BJ (cell line): ENCODE measurements around the gene ABHD11. TPM values are rescaled to one million over a fixed set of nuclear protein-coding genes. Genes with fewer than 3 reads are reported as not detected.

Experiments used
- CTCF ChIA-PET: fragments of 350-600 bp; formaldehyde crosslinking; extraction: SDS; loops from one replicate; lab custom pipeline; 2021; ENCODE audit warnings: antibody characterized with exemption, inconsistent platforms; lab: Yijun Ruan, JAX
- POLR2A ChIA-PET: fragments of 300-600 bp; sonication (Branson Sonifier 250); formaldehyde crosslinking; extraction: SDS; loops from one replicate; lab custom pipeline; 2021; ENCODE audit warnings: antibody characterized with exemption; lab: Charles Lee
- DNase-seq: peaks from one replicate; pipeline ENCODE4 v3.0.0-alpha.2; 2011; ENCODE audit warnings: low read depth
- H3K27me3 ChIP-seq: 2 replicates; pipeline ENCODE4 v1.6.0; 2011; ENCODE audit warnings: low read length; ENCODE audit not compliant: control insufficient read depth, insufficient read depth
- H3K36me3 ChIP-seq: 2 replicates; pipeline ENCODE4 v1.5.1; 2011; ENCODE audit warnings: low read length; ENCODE audit not compliant: control insufficient read depth, insufficient read depth
- H3K4me3 ChIP-seq: 2 replicates; pipeline ENCODE4 v1.5.1; 2011; ENCODE audit warnings: low read depth, mild to moderate bottlenecking, control low read depth, low read length
- polyA plus RNA-seq: library from polyadenylated mRNA; depleted of rRNA; stranded (reverse); fragments of >200 nt; gene quantifications from 2 replicates; pipeline ENCODE4 v1.2.3, GENCODE V29; 2011
- TF ChIP-seq, protein P1 (sequence below): IDR thresholded peaks from 2 replicates; pipeline ENCODE4 v1.5.1; 2011; ENCODE audit warnings: low read depth, mild to moderate bottlenecking, control low read depth, inconsistent platforms, low read length, moderate library complexity; ENCODE audit not compliant: insufficient read depth

The ABHD11 gene
- polyA plus RNA-seq, 1 experiment: 16.9 TPM

DNA sequence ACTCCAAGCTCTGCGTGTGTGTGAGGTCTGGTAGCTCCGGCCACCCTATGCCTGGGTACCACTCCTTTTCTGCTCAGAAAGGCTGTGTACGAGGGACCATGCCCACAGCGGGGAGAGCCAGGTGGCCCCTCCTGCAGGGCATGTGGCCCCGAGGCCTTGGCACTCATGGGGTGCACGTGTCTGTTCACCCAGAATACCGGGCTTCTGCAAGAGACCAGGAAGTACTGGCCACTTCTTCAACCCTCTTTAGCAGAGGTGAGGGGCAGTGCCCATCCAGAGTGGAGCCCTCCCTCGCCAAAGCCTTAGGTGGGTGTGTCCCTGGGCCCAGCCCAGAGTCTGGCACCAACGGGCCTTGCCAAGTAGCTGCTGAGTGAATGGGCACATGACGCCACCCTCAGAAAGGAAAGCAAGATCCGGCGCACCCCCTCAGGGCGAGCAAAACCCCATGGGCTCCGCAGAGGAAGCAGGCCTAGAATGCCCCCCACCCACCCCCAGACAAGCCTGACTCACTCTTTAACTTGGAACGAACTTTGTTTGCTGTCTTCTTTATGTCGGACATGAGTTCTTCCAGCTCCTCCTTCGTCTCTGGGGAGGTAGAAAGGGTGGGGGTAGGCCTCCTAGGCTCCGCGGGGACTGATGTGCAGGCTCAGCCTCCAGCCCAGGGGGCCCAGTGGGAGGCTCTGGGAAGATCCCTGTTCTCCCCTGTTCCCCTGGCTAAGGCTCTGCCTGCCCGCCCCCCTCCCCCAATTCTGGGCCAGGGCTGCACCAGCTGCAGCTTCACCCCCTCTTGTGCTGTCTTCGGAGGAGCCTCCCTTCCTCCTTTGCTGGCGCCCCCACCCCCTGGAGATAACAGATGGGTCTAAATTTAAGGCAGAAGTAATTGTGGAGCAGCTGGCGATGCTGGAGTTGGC lies 33.7 kb downstream of the ABHD11 start:
- Histone ChIP-seq H3K36me3 (peaks cover 21% of the 10 kb centered on the region), H3K4me3 (no peak overlapping the region), H3K27me3 (no peaks in the 10 kb centered on the region)
- POLR2A ChIA-PET: interaction anchor here (0.6 kb wide), 1 partner anchor 58 kb away, joined by 3 read pairs; no protein-coding TSS in a partner anchor
- DNase-seq: no peak
- TF ChIP-seq, protein P1, sequence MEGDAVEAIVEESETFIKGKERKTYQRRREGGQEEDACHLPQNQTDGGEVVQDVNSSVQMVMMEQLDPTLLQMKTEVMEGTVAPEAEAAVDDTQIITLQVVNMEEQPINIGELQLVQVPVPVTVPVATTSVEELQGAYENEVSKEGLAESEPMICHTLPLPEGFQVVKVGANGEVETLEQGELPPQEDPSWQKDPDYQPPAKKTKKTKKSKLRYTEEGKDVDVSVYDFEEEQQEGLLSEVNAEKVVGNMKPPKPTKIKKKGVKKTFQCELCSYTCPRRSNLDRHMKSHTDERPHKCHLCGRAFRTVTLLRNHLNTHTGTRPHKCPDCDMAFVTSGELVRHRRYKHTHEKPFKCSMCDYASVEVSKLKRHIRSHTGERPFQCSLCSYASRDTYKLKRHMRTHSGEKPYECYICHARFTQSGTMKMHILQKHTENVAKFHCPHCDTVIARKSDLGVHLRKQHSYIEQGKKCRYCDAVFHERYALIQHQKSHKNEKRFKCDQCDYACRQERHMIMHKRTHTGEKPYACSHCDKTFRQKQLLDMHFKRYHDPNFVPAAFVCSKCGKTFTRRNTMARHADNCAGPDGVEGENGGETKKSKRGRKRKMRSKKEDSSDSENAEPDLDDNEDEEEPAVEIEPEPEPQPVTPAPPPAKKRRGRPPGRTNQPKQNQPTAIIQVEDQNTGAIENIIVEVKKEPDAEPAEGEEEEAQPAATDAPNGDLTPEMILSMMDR: no peak
- CTCF ChIA-PET: interaction anchor here (0.7 to 0.9 kb wide), 3 partner anchors 10 to 30 kb away, joined by 3 to 5 read pairs (median 3); no protein-coding TSS in a partner anchor

DNA sequence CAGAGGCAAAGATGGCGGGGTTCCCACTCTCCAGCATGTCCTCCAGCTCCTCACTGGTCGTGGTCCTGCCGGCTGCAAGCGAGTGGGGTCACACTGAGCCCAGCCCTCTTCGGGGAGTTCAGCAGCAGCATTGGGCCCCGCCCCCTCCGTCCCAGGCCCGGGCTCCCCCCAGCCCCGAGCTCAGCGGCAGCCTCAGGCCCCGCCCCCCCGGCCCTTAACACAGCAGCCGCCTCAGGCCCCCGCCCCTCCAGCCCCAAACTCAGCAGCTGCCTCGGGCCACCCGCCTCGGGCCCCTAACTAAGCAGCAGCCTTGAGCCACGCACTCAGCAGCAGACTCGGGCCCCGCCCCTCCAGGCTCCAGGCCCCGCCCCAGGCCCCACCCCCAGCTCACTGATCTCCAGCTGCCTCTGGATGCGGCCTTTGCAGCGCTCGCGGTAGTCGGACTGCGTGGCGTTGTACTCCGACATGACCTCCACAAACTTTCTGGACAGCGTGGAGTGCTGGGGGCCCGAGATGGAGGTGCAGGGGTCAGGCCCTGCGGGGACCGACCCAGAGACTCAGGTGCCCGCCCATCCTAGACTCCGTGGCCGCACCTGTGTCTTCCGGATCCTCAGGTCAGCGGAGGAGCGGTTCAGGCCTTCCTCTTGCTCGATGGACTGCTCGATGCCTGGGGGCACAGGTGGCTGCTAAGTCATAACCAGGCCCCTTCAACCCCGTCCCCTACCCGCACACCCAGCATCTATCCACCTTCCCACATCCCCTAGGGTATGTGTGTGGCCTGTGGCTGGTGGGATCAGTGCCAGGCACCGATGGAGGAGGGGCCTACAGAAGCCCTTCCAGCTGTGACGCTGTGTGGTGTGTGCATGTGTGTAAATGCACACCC lies 34.6 kb downstream of the ABHD11 start:
- POLR2A ChIA-PET: interaction anchor here (0.6 kb wide), 1 partner anchor 57 kb away, joined by 3 read pairs; no protein-coding TSS in a partner anchor
- TF ChIP-seq, protein P1: no peak
- Histone ChIP-seq H3K27me3 (no peaks in the 10 kb centered on the region), H3K36me3 (peaks cover 26% of the 10 kb centered on the region), H3K4me3 (no peak overlapping the region)
- CTCF ChIA-PET: interaction anchor here (0.7 to 1.2 kb wide), 3 partner anchors 9 to 97 kb away, joined by 3 to 5 read pairs (median 5); no protein-coding TSS in a partner anchor
- DNase-seq: no peak

DNA sequence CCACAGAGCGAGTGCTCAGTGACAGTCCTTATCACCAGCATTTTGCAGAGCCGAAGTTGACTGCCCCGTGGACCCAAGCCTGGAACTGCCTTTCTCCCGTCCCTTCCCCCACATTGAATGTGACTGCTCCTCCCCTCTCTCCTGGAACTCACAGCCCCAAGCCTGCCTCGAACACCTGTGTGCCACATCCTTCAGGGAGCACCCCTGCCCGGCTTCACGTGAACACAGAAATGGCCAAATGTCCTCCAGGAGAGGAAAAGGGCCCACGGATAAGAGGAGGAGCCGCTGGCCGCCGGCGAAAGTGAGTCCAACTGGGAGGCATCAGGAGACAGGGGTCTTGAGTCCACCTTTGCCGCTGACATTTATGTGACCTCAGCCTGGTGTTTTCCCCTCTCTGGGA lies 35.4 kb downstream of the ABHD11 start:
- ChIA-PET CTCF (interaction anchor here (1.2 to 3.2 kb wide), 3 partner anchors 9 to 96 kb away, joined by 5 to 15 read pairs (median 9); no protein-coding TSS in a partner anchor), POLR2A (no interaction called here)
- Histone ChIP-seq H3K4me3 (no peak overlapping the region), H3K27me3 (no peaks in the 10 kb centered on the region), H3K36me3 (peaks cover 31% of the 10 kb centered on the region)
- no peak for DNase-seq
- TF ChIP-seq, protein P1: no peak

GRCh38 chr7:73702665-73703064 lies 35.9 kb downstream of the ABHD11 start:
- CTCF ChIA-PET: interaction anchor here (0.8 to 3.2 kb wide), 6 partner anchors 9 to 96 kb away, joined by 3 to 15 read pairs (median 6); partner anchors contain the start of gene STX1A
- H3K27me3 ChIP-seq: no peaks in the 10 kb centered on the region
- no peak for DNase-seq
- POLR2A ChIA-PET: no interaction called here
- peaks cover 32% of the 10 kb centered on the region for H3K36me3 ChIP-seq
- no peak overlapping the region for H3K4me3 ChIP-seq
- TF ChIP-seq, protein P1: no peak
